ENCODE results near the gene DAZAP1.
A peak's percentile ranks its signal among the peaks of the same experiment; 100 is the strongest.
"Not testable (repeated sequence)": the region's sequence is repeated elsewhere in the genome, so short reads cannot be mapped to it uniquely, and the experiment has no call there.

The DAZAP1 gene

GRCh38 chr19:1474765-1475351 is 67.5 kb downstream of the DAZAP1 start:
- no peak for DNase-seq

- DNase-seq: no peak
These were observed 68.5 kb downstream of the DAZAP1 start for GRCh38 chr19:1475751-1476437.

DNA sequence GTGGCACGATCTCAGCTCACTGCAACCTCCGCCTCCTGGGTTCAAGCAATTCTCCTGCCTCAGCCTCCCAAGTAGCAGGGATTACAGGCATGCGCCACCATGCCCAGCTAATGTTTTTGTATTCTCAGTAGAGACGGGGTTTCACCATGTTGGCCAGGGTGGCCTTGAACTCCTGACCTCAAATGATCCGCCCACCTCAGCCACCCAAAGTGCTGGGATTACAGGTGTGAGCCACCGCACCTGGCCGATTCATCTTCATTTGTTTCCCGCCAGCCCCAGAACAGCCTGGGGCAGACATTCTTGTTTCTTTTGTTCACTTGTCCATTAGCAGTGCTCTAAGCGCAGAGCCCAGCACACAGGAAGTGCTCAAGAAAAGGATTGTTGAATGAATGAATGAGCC is 69.7 kb downstream of the DAZAP1 start:
- not testable (repeated sequence) for DNase-seq

GRCh38 chr19:1478934-1479707 is 71.7 kb downstream of the DAZAP1 start, which contains the start of gene C19orf25:
Gene C19orf25, minus strand, starts transcription at chr19:1479215. Its CDS starts 312 bp downstream, at chr19:1478903.
- peak; percentile 90 to 91 for DNase-seq

GRCh38 chr19:1481224-1481892 is 74.0 kb downstream of the DAZAP1 start:
- DNase-seq: no peak

GRCh38 chr19:1481893-1482360 is 74.5 kb downstream of the DAZAP1 start:
- DNase-seq: no peak

DNA sequence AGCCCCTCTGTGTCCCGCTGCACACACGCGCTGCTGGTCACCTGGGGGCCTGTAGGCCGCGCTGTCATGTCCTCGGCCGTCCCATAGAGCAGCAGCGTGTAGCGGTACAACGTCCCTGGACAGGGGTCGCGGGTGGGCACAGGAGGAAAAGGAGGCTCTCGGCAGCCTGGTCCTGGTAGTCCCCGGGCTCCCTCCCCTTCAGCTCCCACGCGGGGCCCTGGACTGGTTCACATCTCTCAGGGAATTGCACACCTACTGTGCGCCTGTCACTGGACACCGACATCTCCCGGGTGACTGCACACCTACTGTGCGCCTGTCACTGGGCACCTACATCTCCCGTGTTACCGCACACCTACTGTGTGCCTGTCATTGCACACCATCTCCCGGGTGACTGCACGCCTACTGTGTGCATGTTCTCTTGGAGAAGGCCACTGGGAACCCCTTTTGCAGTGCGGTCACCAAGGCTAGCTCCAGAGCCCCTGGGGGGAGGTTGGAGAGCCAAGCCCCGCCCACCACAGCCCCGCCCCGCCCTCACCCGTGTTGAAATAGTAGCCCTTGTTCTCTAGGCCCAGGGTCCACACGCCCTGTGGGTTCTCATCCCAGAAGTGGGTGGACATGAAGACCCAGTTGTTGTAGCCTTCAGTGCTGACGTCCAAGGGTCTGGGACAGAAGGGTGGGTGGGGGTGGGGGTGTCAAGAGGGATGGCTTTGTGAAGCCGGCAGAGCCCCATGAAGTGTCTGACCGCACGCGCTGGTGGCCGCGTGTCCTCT is 75.2 kb downstream of the DAZAP1 start:
- no peak for DNase-seq

DNA sequence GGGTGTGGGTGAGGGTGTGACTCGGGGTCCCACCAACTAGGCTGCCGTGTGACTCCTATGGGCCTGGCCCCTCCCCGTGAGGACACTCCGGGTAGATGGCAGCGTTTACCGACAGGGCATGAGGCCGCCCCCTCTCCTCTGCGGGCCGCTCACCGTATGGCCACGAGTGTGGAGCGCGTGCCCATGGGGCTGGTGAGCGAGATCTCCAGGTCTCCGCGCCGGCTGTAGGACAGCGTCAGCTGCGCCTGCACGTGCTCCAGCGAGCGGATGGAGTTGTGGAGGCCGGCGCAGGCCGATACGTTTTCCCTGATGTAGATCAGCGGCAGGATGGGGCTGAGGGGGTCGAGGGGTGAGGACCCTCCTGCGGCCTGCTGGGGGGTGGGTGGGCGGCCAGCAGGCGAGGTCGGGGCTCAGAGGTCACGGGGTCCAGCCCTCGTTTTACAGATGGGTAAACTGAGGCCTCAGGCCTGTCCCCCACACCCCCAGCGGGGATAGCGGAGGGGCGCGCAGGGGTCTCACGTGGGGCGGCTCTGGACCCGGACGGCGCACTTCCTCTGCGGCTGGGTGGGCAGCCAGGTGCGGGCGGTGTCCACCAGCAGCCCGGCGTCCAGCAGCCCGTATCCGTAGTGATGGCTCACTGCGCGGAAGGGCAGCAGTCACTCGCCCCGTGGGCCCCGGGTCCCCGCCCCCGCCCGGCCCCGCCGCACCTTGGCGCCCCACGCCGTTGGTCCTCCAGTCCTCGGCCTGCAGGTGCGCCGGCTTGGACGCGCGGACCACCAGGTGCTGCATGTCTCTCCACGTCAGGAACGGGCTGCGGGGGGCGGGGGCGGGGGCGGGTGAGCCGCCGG is 76.0 kb downstream of the DAZAP1 start:
- no peak for DNase-seq

GRCh38 chr19:1483979-1484428 is 76.6 kb downstream of the DAZAP1 start:
- DNase-seq: no peak
